Measurements from ENCODE around the gene UBL4B. TPM values are rescaled to one million over a fixed set of nuclear protein-coding genes. Genes with fewer than 3 reads are reported as not detected.

Gene UBL4B
- total and polyA plus RNA-seq, 4 experiments from 2014 or later: not detected

Other genes starting within 250 kb of the UBL4B start
- gene CSF1, start 201.6 kb upstream of the UBL4B start, total RNA-seq: 10 to 100 TPM; 10.3 to 13.9 TPM
- gene CSF1, start 201.6 kb upstream of the UBL4B start, polyA plus RNA-seq: 10 to 100 TPM in 1 of 2 donors, 1 to 10 TPM in 1; 5.0 to 12.5 TPM
- gene AHCYL1, start 127.7 kb upstream of the UBL4B start, total RNA-seq: 10 to 100 TPM; 44.2 to 45.1 TPM
- 10 to 100 TPM; 41.7 to 54.9 TPM for gene AHCYL1, start 127.7 kb upstream of the UBL4B start, polyA plus RNA-seq
- gene STRIP1, start 77.8 kb upstream of the UBL4B start, total RNA-seq: 10 to 100 TPM; 73.3 TPM
- gene STRIP1, start 77.8 kb upstream of the UBL4B start, polyA plus RNA-seq: 10 to 100 TPM; 16.5 to 30.2 TPM
- gene ALX3, start 41.8 kb upstream of the UBL4B start, total RNA-seq: not detected
- gene ALX3, start 41.8 kb upstream of the UBL4B start, polyA plus RNA-seq: not detected
- gene SLC6A17, start 38.1 kb downstream of the UBL4B start, total RNA-seq: not detected
- not detected for gene SLC6A17, start 38.1 kb downstream of the UBL4B start, polyA plus RNA-seq
- gene KCNC4, start 97.9 kb downstream of the UBL4B start, total RNA-seq: 10 to 100 TPM; 11.9 to 13.4 TPM
- gene KCNC4, start 97.9 kb downstream of the UBL4B start, polyA plus RNA-seq: 1 to 10 TPM; 2.3 to 3.0 TPM
- gene RBM15, start 226.9 kb downstream of the UBL4B start, total RNA-seq: 10 to 100 TPM; 47.7 to 51.4 TPM
- gene RBM15, start 226.9 kb downstream of the UBL4B start, polyA plus RNA-seq: 10 to 100 TPM in 1 of 2 donors, 1 to 10 TPM in 1; 6.8 to 10.8 TPM

All from CD4-positive, alpha-beta memory T cell (primary cell).